ENCODE results near the gene RAP1GAP2.

GRCh38 chr17:2819921-2820501, 23.8 kb downstream of the RAP1GAP2 start:
- TF ChIP-seq CTCF (IDR thresholded peaks at IDR 0.05) (no peak), POLR2A (IDR thresholded peaks at IDR 0.05; ENCODE audit: low read depth) (no peak), POLR2AphosphoS5 (IDR thresholded peaks at IDR 0.05) (no peak), EP300 (IDR thresholded peaks at IDR 0.05) (no peak)

All from esophagus muscularis mucosa (tissue), 4 donors.